ENCODE measurements around the gene ZBTB8OS.

Gene ZBTB8OS

DNA sequence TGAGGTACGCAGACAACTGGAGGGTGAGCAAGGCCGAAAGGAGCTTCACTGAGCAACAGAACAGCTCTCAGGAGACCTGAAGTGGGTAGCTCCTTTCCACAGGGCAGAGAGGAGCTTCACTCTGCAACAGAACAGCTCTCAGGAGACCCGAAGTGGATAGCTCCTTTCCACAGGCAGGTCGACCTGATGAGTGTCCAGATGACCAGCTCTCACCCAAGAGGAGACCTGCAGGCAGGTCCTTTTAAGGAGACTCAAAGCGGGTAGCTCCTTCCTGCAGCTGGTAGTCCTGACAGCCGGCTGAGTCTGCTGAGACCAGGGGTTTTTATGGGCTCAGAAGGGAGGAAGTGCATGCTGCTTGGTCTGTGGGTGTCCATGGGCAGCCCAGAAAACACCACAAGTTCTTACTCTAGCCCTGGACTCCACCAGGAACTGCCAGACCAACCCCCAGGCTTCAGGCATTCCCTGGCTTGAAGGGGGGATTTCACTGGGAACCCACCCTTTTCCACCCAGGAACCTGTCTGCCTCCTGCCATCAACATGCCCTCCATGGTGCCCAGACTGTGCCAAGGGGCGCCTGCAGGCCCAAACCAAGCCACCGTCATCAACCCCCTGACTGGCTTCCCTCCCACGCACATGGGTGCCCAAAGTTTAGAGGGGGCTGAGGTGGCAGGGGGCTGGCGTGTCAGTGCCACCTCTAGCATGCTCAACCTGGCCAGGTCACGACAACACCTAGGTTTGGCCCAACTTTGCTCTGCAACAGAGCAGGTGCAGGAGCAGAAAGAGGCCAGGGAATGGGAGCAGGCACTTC is 43.6 kb downstream of the ZBTB8OS start:
- DNase-seq: no peak

DNA sequence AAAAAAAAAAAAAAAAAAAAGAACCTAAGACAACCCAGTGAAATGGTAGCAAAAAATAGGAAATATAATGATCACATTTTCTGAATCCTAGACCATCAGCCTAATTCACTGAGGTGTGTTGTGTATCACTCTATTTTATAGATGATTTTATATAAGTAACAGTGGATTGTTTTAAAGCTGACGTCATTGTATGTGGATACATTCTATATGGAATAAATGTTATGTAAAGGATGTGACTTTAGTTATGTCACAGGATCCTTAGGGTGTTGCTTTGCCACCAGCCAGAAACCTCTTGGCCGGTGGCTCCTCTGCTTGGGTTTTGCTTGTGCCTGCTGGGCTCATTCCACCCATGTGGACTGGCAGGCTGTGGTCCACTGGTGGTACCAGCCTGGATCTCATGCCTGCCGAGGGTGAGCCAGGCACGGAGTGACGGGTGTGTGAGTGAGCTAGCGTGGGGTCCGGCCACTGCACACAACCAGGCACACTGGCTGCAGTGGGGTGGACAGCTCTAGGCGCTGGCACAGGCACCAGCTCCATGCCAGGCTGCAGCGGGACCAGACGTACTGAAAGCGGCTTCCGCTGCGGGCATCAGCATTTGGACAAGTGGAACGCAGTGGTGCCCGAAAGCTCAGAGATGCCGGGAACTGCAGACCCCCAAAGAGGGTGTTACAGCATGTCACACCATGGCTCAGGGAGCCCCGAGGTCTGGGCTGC is 44.5 kb downstream of the ZBTB8OS start:
- DNase-seq: no peak

DNA sequence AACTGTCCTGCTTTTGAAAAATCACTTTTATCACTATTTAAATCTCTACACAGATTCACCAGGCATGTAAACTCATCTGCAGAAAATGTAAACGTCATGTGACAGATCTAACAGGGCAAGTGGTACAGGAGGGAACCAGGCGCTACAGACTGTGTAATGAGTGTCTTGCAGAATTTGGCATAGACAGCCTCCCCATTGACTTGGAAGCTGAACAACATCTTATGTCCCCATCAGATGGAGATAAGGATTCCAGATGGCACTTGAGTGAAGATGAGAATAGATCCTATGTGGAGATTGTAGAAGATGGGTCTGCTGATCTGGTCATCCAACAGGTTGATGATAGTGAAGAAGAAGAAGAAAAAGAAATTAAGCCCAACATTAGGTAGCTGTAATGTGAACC is 50.3 kb downstream of the ZBTB8OS start:
- DNase-seq: no peak

DNA sequence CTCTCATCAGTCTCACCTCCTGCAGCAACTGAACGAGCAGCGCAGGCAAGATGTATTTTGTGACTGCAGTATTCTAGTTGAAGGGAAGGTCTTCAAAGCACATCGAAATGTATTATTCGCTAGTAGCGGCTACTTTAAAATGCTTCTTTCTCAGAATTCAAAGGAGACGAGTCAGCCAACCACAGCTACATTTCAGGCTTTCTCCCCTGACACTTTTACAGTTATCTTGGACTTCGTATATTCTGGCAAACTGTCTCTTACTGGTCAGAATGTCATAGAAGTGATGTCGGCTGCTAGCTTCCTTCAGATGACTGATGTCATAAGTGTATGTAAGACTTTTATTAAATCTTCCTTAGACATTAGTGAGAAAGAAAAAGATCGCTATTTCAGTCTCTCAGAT is 57.4 kb downstream of the ZBTB8OS start:
- DNase-seq: no peak

DNA sequence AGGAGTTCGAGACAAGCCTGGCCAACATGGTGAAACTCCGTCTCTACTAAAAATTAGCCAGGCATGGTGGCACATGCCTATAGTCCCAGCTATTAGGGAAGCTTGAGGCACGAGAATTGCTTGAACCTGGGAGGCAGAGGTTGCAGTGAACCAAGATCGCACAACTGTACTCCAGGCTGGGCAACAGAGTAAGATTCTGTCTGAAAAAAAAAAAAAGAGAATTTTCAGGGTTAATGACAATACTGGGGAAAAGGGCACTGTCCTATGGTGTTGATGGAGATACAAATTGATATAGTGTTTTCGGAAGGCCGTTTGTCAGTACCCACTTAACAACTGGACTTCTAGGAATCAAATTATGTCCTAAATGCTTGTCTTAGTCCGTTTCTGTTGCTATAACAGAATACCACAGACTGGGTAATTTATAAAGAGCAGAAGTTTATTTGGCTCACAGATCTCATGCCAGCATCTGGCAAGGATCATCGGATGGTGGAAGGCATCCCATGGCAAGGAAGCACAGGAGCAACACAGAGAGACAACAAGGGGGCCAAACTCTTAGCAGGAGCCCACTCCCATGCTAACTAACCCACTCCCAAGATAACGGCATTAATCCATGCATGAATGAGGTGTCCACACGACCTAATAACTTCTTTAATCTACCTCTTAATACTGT is 69.9 kb downstream of the ZBTB8OS start:
- DNase-seq: no peak

Measured in NCI-H2029 (cell line).